Muscle layer of duodenum (tissue), 2 donors: Measurements from ENCODE around the gene PPP1R18.

Experiments used
- H3K27ac ChIP-seq: one replicate; pipeline ENCODE4 v1.7.0; 2013; ENCODE audit warnings: mild to moderate bottlenecking, low read length
- H3K27me3 ChIP-seq: one replicate; pipeline ENCODE4 v1.7.0; 2013; ENCODE audit warnings: low read depth, mild to moderate bottlenecking, control low read depth, low read length
- H3K36me3 ChIP-seq, 2 donors: one replicate each; pipeline ENCODE4 v1.7.0; 2013; ENCODE audit warnings: low read length in 2 of 2, control low read depth in 1 of 2, mild to moderate bottlenecking in 1 of 2; ENCODE audit not compliant: insufficient read depth in 2 of 2, control insufficient read depth in 1 of 2
- H3K4me1 ChIP-seq, 2 donors: one replicate each; pipeline ENCODE4 v1.7.0; 2013; ENCODE audit warnings: low read length in 2 of 2, mild to moderate bottlenecking in 2 of 2, control low read depth in 1 of 2, moderate library complexity in 1 of 2; ENCODE audit not compliant: insufficient read depth in 2 of 2, control insufficient read depth in 1 of 2
- H3K4me3 ChIP-seq, 2 donors: one replicate each; pipeline ENCODE4 v1.7.0; 2013; ENCODE audit warnings: low read length in 2 of 2, low read depth in 1 of 2, mild to moderate bottlenecking in 1 of 2
- H3K9me3 ChIP-seq, 2 donors: one replicate each; pipeline ENCODE4 v1.7.0; 2013; ENCODE audit warnings: low read length in 2 of 2, control low read depth in 1 of 2, mild to moderate bottlenecking in 1 of 2; ENCODE audit not compliant: control insufficient read depth in 1 of 2
- donor health status: healthy.

The PPP1R18 gene

DNA sequence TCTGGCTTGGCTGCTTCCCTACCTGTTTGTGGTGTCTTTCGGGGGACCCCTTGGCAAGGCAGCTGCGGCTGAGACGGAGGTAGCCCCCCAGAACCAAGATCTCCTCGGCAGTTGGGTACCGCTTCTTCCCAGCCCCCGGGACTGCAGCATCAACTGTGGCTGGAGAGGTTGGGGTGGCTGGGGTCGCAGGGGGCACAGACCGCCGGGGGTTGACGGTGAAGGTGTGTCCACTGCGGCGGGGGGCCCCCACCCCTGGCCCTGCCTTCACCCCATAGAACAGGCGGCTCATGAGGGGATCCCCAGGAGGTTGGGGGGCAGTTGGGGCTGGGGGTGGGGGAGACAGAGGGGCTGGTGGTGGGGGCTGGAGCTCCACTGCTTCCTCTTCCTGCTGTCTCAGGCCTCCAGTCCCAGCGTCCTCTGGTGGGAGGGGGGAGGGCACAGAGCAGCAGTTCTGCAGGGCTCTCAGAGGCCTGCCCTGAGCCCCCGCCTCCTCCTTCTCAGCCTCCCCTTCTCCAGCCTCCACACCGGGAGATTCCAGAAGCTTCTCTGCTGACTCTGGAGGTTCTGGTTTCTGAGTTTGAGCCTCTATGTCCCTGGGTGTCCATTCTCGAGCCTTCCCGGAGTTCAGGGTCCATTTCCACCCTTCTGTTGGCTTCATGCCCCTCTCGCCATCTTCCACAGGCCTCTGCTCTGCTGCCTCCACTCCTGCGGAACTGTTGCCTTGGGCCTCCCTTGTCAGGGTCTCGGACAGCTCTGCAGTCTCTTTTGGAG, 1.9 kb downstream of the PPP1R18 start:
- Histone ChIP-seq H3K4me1 (peaks cover 23 to 48% of the 10 kb centered on the region in 2 donors), H3K9me3 (no peaks in the 10 kb centered on the region), H3K4me3 (peak overlapping the region; percentile 88 to 97), H3K27me3 (no peaks in the 10 kb centered on the region), H3K36me3 (peaks cover 6 to 9% of the 10 kb centered on the region in 2 donors), H3K27ac (peak overlapping the region; percentile 97)

- peak overlapping the region; percentile 96 for H3K27ac ChIP-seq
- no peaks in the 10 kb centered on the region for H3K27me3 ChIP-seq
- H3K4me3 ChIP-seq = peak overlapping the region; percentile 88 to 97
- H3K4me1 ChIP-seq = peaks cover 22 to 50% of the 10 kb centered on the region in 2 donors
- peaks cover 6 to 12% of the 10 kb centered on the region in 2 donors for H3K36me3 ChIP-seq
- H3K9me3 ChIP-seq = no peaks in the 10 kb centered on the region
Measured at GRCh38 chr6:30683980-30684338, 2.5 kb downstream of the PPP1R18 start.

- peak overlapping the region; percentile 96 for H3K27ac ChIP-seq
- no peaks in the 10 kb centered on the region for H3K27me3 ChIP-seq
- H3K36me3 ChIP-seq = peaks cover 12% of the 10 kb centered on the region in 2 donors
- peaks cover 17 to 47% of the 10 kb centered on the region in 2 donors for H3K4me1 ChIP-seq
- H3K4me3 ChIP-seq = peak overlapping the region; percentile 88 to 97
- H3K9me3 ChIP-seq = no peaks in the 10 kb centered on the region
Measured at GRCh38 chr6:30683183-30683979, 3.1 kb downstream of the PPP1R18 start.

DNA sequence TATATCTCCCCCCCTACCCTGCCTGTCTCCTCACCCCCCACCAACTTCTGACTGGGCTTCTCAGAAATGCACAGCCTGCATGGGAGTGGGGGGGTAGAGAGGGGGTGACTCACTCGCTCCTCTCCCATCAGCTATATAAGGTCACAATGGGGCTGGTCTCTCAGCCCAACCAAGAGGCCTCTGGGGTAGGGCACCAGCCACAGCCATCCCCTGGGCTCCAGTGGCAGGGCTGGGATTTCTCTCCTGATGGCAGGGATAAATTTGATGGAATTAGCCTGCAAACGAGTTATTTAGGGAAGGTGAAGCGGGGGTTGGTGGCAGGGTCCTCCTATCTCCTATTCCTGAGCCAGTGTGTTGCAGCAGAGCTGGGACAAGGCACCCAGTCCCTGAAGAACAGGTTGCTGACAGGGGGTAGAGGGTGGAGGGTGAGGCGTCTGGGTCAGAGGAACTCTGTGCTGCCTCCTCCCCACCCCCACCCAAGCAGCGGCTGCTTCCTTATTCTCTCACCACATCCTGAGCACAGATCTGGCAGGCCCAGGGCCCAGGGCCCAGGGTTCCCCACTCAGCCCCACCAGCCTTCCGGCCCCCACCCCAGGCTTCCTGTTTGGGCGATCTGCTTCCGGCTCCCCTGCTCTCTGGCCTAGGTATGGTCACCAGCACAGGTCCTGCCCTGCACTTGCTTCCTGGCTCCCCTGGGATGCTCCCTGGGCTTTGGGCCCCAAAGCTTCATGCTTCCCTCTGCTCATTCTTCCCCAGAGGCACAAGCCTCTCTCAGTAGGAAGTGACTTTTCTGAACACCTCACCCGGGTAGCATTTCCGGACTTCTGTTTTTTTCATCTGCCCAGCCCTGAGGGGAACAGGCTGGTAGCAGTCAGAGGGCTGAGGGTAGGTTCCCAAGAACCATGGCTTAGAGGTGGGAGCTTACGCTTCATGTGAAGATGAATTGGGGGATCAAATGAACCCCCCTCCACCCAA, 4.0 kb downstream of the PPP1R18 start:
- H3K4me1 ChIP-seq = peaks cover 11 to 40% of the 10 kb centered on the region in 2 donors
- H3K27ac ChIP-seq = peak overlapping the region; percentile 96
- H3K27me3 ChIP-seq = no peaks in the 10 kb centered on the region
- H3K4me3 ChIP-seq = peak overlapping the region; percentile 88 to 97
- H3K9me3 ChIP-seq = no peaks in the 10 kb centered on the region
- H3K36me3 ChIP-seq = peaks cover 12 to 19% of the 10 kb centered on the region in 2 donors

GRCh38 chr6:30681766-30682142, 4.7 kb downstream of the PPP1R18 start:
- H3K9me3 ChIP-seq = no peaks in the 10 kb centered on the region
- H3K27me3 ChIP-seq = no peaks in the 10 kb centered on the region
- H3K27ac ChIP-seq = peak overlapping the region; percentile 96
- peak overlapping the region; percentile 88 to 97 for H3K4me3 ChIP-seq
- H3K4me1 ChIP-seq = peaks cover 11 to 40% of the 10 kb centered on the region in 2 donors
- peaks cover 15 to 23% of the 10 kb centered on the region in 2 donors for H3K36me3 ChIP-seq

GRCh38 chr6:30679765-30680535, 6.5 kb downstream of the PPP1R18 start:
- peak overlapping the region; percentile 85 for H3K27ac ChIP-seq
- H3K27me3 ChIP-seq = no peaks in the 10 kb centered on the region
- no peaks in the 10 kb centered on the region for H3K9me3 ChIP-seq
- H3K36me3 ChIP-seq = peaks cover 24 to 30% of the 10 kb centered on the region in 2 donors
- peak overlapping the region; percentile 59 to 97 for H3K4me3 ChIP-seq
- peaks cover 11 to 40% of the 10 kb centered on the region in 2 donors for H3K4me1 ChIP-seq

DNA sequence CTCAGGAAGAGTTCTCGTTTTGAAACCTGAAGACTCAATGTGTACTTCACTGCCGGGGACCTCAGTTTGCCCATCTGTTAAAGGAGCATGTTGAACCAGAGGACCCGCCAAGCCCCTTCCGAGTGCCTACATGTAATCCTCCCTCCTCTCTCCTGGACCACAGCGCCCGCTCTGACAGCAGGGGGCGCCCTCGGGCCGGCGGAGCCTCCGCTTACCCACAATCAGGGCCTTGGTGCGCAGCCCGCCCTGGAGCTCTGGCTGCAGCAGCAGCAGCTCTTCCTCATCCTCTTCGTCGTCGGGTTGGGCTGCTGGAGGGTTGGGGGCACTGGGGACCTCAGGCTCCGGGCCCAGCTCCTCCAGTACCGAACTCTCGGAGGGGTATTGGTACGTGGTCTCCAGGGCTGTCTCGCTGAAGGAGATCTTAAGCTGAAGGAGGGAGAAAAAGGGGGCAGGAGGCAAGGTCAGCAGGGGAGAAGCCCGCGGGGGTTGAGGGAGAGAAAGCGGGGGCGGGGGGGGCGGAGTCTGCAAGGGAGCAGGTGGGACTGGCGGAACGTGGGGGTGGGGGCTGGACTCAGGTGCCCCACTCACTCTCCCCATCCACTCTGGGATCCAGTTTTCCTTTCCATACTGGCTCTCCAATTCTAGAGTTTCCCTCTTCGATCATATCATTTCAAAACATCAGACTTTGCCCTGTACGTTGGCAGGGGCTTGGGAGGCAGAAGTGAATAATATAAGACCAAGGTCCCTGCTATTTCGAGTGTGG, 7.3 kb downstream of the PPP1R18 start:
- Histone ChIP-seq H3K27me3 (no peaks in the 10 kb centered on the region), H3K36me3 (peaks cover 24 to 30% of the 10 kb centered on the region in 2 donors), H3K27ac (peak overlapping the region; percentile 85), H3K4me3 (peak overlapping the region; percentile 59 to 97), H3K9me3 (no peaks in the 10 kb centered on the region), H3K4me1 (peaks cover 11 to 40% of the 10 kb centered on the region in 2 donors)

DNA sequence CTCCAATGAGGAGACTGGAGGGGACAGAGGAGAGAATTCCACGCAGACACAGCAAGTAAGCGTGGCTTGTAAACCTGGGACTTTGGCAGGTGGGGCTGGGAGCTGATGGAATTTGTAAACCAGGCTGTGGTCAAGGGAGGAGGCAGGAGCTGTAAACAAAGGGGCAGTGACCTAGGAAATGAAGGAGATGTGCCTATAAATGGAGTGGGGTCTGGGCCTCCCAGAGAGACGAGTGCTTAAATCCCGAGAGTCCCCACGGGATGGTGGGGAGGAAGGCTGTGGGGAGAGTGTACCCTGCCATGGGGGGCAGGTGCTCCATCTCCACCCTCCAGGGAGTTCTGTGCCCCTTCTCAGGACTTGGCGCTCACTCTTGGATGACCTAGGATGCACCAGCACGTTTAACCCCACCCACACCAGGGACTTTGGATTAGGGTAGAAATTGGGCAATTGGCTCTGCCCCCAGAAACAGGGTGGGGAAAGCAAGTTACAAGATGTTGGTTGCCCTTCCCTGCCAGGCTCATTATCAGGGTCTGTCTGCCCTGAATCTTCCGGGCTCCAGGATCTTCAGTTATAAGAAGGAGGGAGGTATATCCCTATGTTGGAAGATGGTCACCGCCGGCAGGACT, 9.7 kb downstream of the PPP1R18 start:
- peaks cover 11 to 38% of the 10 kb centered on the region in 2 donors for H3K4me1 ChIP-seq
- no peak overlapping the region for H3K27ac ChIP-seq
- peaks cover 24 to 30% of the 10 kb centered on the region in 2 donors for H3K36me3 ChIP-seq

DNA sequence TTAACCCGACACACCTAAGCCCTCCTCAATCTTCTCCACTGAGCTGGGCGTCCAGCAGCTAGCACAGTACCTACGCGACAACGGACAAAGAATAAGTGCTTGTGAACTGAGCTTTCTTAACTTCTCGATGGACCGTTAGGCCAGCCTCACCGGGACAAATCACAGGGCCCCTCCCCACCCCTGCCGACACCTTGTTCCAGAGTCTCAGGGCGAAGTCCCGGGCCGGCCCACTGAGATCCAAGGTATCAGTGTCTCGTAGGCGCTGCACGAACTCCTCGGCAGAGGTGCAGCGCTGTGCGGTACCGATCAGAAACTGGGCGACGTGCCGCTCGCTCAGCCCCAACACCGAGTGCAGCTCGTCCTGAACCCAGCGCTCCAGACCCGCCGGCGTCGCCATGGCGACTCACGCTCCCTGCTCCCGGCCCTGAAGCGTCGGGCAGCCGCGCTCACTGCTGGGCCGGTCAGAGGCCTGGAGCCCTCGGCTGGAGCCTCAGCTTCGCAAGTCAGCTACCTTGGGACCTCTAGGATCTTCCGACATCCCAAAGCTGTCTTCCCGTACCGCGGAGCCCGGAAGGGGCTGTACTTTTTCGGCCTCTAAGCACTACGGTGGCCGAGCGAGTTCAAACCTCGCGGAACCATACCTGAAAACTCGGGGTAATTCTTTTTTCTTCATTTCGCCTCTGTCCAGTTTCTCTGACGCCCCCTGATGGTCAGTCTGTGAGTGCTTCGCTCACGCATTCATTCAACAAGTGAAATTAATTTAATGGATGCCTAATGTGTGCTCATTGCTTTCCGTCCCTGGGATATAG, 13.8 kb downstream of the PPP1R18 start, which contains the start of gene DHX16:
DHX16 (minus strand) TSS at position 562 of the 809 bp plus-strand sequence; CDS start at position 397, 165 bp downstream.
- H3K27me3 ChIP-seq = no peaks in the 10 kb centered on the region
- peak within 1 kb of the TSS; percentile 79 to 91 for H3K4me3 ChIP-seq
- peaks cover 0 to 20% of the 10 kb centered on the region in 2 donors for H3K4me1 ChIP-seq
- peaks cover 28 to 38% of the 10 kb centered on the region in 2 donors for H3K36me3 ChIP-seq
- H3K9me3 ChIP-seq = no peaks in the 10 kb centered on the region
- H3K27ac ChIP-seq = peak within 1 kb of the TSS; percentile 74

More for the DNA sequence above, 9.7 kb downstream of the PPP1R18 start:
- Histone ChIP-seq H3K4me3 (no peak overlapping the region), H3K27me3 (no peaks in the 10 kb centered on the region), H3K9me3 (no peaks in the 10 kb centered on the region)
